ENCODE data around the gene TRIM43B. TPM values are rescaled to one million over a fixed set of nuclear protein-coding genes. Genes with fewer than 3 reads are reported as not detected.
"Not testable (repeated sequence)": the region's sequence is repeated elsewhere in the genome, so short reads cannot be mapped to it uniquely, and the experiment has no call there.

TRIM43B gene
- total RNA-seq, 1 experiment from 2014 or later = not detected

DNA sequence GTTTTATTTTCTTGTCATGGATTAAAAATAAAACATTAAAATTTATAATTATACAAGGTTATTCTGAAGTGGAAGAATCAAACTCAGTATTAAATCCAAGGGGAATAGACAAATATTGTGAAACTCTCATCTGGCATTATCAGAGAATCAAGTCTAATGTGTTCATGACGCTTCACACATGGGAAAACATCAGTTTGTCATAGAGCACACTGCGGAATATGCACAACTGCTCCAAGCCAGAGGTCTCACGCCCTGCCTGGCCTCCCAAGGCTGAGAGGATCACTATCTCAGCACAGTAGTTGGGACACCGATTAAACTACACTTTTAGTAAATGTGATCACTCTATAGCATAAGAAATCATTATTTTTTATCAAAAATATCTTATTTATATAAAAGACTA, 20.7 kb upstream of the TRIM43B start:
- TF ChIP-seq CREM (CRISPR knock-in tag; IDR thresholded peaks at IDR 0.05) = no peak
- TF ChIP-seq JUN (CRISPR knock-in tag; IDR thresholded peaks at IDR 0.05) = no peak
- no peak for TF ChIP-seq HMGA2 (CRISPR knock-in tag; IDR thresholded peaks at IDR 0.05)
- TF ChIP-seq, protein P1, sequence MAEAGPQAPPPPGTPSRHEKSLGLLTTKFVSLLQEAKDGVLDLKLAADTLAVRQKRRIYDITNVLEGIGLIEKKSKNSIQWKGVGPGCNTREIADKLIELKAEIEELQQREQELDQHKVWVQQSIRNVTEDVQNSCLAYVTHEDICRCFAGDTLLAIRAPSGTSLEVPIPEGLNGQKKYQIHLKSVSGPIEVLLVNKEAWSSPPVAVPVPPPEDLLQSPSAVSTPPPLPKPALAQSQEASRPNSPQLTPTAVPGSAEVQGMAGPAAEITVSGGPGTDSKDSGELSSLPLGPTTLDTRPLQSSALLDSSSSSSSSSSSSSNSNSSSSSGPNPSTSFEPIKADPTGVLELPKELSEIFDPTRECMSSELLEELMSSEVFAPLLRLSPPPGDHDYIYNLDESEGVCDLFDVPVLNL (CRISPR knock-in tag; IDR thresholded peaks at IDR 0.05; ENCODE audit: borderline replicate concordance, low read depth) = no peak
- no peak for TF ChIP-seq MXD4 (CRISPR knock-in tag; IDR thresholded peaks at IDR 0.05; ENCODE audit: borderline replicate concordance)
- TF ChIP-seq KAT7 (CRISPR knock-in tag; IDR thresholded peaks at IDR 0.05; ENCODE audit: borderline replicate concordance) = no peak
- TF ChIP-seq TEAD1 (CRISPR knock-in tag; IDR thresholded peaks at IDR 0.05) = no peak
- TF ChIP-seq ZNF219 (CRISPR knock-in tag; IDR thresholded peaks at IDR 0.05; ENCODE audit: borderline replicate concordance) = no peak
- TF ChIP-seq, protein P2, sequence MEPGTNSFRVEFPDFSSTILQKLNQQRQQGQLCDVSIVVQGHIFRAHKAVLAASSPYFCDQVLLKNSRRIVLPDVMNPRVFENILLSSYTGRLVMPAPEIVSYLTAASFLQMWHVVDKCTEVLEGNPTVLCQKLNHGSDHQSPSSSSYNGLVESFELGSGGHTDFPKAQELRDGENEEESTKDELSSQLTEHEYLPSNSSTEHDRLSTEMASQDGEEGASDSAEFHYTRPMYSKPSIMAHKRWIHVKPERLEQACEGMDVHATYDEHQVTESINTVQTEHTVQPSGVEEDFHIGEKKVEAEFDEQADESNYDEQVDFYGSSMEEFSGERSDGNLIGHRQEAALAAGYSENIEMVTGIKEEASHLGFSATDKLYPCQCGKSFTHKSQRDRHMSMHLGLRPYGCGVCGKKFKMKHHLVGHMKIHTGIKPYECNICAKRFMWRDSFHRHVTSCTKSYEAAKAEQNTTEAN (CRISPR knock-in tag; IDR thresholded peaks at IDR 0.05) = no peak
- no peak for TF ChIP-seq SMAD3 (CRISPR knock-in tag; IDR thresholded peaks at IDR 0.05; ENCODE audit: borderline replicate concordance)
- TF ChIP-seq ETV6 (CRISPR knock-in tag; IDR thresholded peaks at IDR 0.05) = no peak
- TF ChIP-seq OVOL2 (CRISPR knock-in tag; IDR thresholded peaks at IDR 0.05; ENCODE audit: borderline replicate concordance) = no peak
- no peak for TF ChIP-seq TEAD4 (CRISPR knock-in tag; IDR thresholded peaks at IDR 0.05)
- no peak for TF ChIP-seq ZBTB21 (CRISPR knock-in tag; IDR thresholded peaks at IDR 0.05; ENCODE audit: borderline replicate concordance)
- Mint-ChIP-seq H3K27me3 (ENCODE audit: low read depth) (no peaks in the 10 kb centered on the region), H3K27ac (no peak overlapping the region), H3K4me1 (no peaks in the 10 kb centered on the region), H3K36me3 (no peaks in the 10 kb centered on the region), H3K9me3 (no peaks in the 10 kb centered on the region), H3K4me3 (no peak overlapping the region)
- DNase-seq (ENCODE audit: low spot score) = no peak
- ChIA-PET CTCF (no interaction called here), POLR2A (no interaction called here)
- ATAC-seq = no peak

DNA sequence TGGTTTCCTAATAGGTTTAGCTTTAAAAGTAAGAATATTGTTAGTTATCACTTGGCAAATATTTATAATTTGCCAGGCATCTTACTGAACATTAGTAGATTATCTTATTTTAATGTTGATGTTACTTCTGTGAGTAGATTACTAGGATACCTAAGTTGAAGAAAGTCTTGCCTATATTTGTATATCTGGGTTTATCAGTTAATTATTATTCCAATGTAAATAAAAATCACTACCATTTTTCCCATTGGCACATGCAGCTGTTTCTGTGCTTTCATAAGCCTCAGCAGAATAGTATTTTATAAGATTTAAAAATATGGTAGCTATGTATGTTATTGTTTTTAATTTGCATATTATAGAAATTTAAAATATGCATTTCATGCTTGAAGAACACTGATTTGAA, 16.3 kb upstream of the TRIM43B start:
- H3K27me3 Mint-ChIP-seq (ENCODE audit: low read depth) = peaks cover 2% of the 10 kb centered on the region; the same call in 1 of the 2 replicates
- no peaks in the 10 kb centered on the region for H3K9me3 Mint-ChIP-seq
- CTCF ChIA-PET = no interaction called here
- no peak overlapping the region for H3K27ac Mint-ChIP-seq
- POLR2A ChIA-PET = no interaction called here
- no peak overlapping the region for H3K4me3 Mint-ChIP-seq
- no peak for TF ChIP-seq ZNF317 (CRISPR knock-in tag; IDR thresholded peaks at IDR 0.05; ENCODE audit: borderline replicate concordance, low read depth)
- TF ChIP-seq, protein P3, sequence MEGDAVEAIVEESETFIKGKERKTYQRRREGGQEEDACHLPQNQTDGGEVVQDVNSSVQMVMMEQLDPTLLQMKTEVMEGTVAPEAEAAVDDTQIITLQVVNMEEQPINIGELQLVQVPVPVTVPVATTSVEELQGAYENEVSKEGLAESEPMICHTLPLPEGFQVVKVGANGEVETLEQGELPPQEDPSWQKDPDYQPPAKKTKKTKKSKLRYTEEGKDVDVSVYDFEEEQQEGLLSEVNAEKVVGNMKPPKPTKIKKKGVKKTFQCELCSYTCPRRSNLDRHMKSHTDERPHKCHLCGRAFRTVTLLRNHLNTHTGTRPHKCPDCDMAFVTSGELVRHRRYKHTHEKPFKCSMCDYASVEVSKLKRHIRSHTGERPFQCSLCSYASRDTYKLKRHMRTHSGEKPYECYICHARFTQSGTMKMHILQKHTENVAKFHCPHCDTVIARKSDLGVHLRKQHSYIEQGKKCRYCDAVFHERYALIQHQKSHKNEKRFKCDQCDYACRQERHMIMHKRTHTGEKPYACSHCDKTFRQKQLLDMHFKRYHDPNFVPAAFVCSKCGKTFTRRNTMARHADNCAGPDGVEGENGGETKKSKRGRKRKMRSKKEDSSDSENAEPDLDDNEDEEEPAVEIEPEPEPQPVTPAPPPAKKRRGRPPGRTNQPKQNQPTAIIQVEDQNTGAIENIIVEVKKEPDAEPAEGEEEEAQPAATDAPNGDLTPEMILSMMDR (IDR thresholded peaks at IDR 0.05) = no peak
- no peak for TF ChIP-seq NR1H2 (CRISPR knock-in tag; IDR thresholded peaks at IDR 0.05)
- TF ChIP-seq SMAD3 (CRISPR knock-in tag; IDR thresholded peaks at IDR 0.05; ENCODE audit: borderline replicate concordance) = no peak
- TF ChIP-seq CREB1 (CRISPR knock-in tag; IDR thresholded peaks at IDR 0.05) = no peak
- TF ChIP-seq, protein P4, sequence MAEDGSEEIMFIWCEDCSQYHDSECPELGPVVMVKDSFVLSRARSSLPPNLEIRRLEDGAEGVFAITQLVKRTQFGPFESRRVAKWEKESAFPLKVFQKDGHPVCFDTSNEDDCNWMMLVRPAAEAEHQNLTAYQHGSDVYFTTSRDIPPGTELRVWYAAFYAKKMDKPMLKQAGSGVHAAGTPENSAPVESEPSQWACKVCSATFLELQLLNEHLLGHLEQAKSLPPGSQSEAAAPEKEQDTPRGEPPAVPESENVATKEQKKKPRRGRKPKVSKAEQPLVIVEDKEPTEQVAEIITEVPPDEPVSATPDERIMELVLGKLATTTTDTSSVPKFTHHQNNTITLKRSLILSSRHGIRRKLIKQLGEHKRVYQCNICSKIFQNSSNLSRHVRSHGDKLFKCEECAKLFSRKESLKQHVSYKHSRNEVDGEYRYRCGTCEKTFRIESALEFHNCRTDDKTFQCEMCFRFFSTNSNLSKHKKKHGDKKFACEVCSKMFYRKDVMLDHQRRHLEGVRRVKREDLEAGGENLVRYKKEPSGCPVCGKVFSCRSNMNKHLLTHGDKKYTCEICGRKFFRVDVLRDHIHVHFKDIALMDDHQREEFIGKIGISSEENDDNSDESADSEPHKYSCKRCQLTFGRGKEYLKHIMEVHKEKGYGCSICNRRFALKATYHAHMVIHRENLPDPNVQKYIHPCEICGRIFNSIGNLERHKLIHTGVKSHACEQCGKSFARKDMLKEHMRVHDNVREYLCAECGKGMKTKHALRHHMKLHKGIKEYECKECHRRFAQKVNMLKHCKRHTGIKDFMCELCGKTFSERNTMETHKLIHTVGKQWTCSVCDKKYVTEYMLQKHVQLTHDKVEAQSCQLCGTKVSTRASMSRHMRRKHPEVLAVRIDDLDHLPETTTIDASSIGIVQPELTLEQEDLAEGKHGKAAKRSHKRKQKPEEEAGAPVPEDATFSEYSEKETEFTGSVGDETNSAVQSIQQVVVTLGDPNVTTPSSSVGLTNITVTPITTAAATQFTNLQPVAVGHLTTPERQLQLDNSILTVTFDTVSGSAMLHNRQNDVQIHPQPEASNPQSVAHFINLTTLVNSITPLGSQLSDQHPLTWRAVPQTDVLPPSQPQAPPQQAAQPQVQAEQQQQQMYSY (CRISPR knock-in tag; IDR thresholded peaks at IDR 0.05) = no peak
- no peaks in the 10 kb centered on the region for H3K36me3 Mint-ChIP-seq
- DNase-seq (ENCODE audit: low spot score) = no peak
- ATAC-seq = no peak
- no peaks in the 10 kb centered on the region for H3K4me1 Mint-ChIP-seq

DNA sequence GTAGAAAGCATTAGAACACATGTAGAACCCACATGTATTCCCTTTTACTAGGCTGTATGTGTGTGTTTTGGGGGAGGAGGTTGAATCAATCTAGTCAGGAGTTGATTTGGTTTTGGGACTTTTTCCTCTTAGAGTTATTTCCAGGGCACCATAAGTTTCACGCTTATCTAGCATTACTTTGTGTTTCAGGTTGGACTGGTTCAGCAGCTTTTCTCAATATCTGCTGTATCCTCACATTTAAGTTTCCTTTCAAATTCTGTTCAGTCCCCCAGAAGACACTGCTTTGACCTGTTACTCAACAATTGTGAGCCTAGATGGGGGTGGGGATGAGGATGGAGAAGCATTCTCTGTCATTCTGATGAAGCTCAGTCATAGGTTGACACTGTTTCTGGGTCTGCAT, 7.5 kb upstream of the TRIM43B start:
- H3K27ac Mint-ChIP-seq; ATAC-seq; H3K27me3 Mint-ChIP-seq (ENCODE audit: low read depth); DNase-seq (ENCODE audit: low spot score); CTCF ChIA-PET; H3K36me3 Mint-ChIP-seq; H3K4me3 Mint-ChIP-seq; POLR2A ChIA-PET; H3K4me1 Mint-ChIP-seq; H3K9me3 Mint-ChIP-seq: not testable (repeated sequence)

DNA sequence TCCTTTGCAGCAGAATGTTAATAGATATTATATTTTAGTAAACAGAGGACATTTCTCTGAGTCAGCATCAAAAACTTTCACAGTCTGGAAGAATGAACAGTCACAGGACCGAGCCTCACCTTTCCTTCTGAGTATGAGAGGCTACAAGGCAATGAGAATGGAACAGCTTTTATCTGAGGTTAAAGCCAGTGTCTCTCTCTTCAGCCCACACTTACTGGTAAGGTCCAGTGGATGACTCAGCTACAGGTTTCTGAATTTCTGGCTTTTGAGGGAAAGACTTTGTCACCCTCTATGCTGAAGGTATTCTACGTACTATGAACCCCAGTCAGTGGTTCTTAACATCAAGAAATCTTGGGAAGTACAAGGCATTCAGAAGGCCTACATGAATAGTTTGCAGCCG, 9.5 kb downstream of the TRIM43B start:
- CTCF ChIA-PET; POLR2A ChIA-PET; ATAC-seq; H3K27ac Mint-ChIP-seq; H3K9me3 Mint-ChIP-seq; DNase-seq (ENCODE audit: low spot score); H3K36me3 Mint-ChIP-seq; H3K4me3 Mint-ChIP-seq; H3K4me1 Mint-ChIP-seq; H3K27me3 Mint-ChIP-seq (ENCODE audit: low read depth): not testable (repeated sequence)

DNA sequence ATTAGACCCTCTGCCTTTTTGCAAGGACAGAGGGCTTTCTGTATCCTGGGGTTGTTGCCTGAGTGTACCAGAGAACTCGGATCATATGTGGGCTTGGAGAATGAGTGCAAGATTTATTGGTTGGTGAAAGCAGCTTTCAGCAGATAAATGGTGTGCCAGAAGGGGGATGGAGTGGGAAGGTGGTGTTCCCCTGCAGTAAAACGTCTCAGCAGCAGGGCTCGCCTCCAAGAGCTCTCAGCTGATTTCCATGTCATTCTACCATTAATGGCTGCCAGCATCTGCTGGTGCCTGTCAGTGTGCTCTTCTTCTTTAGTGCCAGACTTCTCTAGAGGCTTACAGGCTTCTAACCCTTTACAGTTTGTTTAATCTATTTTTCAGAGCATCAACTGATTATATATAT, 16.6 kb downstream of the TRIM43B start:
- POLR2A ChIA-PET; H3K9me3 Mint-ChIP-seq; CTCF ChIA-PET; H3K4me1 Mint-ChIP-seq; H3K4me3 Mint-ChIP-seq; ATAC-seq; H3K27ac Mint-ChIP-seq; DNase-seq (ENCODE audit: low spot score); H3K27me3 Mint-ChIP-seq (ENCODE audit: low read depth); H3K36me3 Mint-ChIP-seq: not testable (repeated sequence)
